Vagina (tissue), 2 donors: ENCODE results near the gene NEURL3. TPM values are rescaled to one million over a fixed set of nuclear protein-coding genes. Genes with fewer than 3 reads are reported as not detected.
A peak's percentile ranks its signal among the peaks of the same experiment; 100 is the strongest.

Experiments
- DNase-seq, 2 donors: peaks; one replicate each; pipeline ENCODE4 v3.0.0-alpha.2; 2017; ENCODE audit errors: extremely low spot score in 2 of 2
- H3K27ac ChIP-seq: fragments of 200-600 bp; sonication (generic); one replicate; pipeline ENCODE4 v1.5.1; 2019
- H3K27me3 ChIP-seq: fragments of 200-600 bp; sonication (generic); one replicate; pipeline ENCODE4 v1.5.1; 2019
- H3K36me3 ChIP-seq, 2 donors: fragments of 200-600 bp; sonication (generic); one replicate each; pipeline ENCODE4 v1.5.1; 2017 to 2019
- H3K4me1 ChIP-seq: fragments of 200-600 bp; sonication (generic); one replicate; pipeline ENCODE4 v1.5.1; 2019
- H3K4me3 ChIP-seq, 2 donors: fragments of 200-600 bp; sonication (generic); 1 replicate in 1 of 2; 2 replicates in 1 of 2; pipeline ENCODE4 v1.5.1; 2016 to 2019
- H3K9me3 ChIP-seq: fragments of 200-600 bp; sonication (generic); one replicate; pipeline ENCODE4 v1.5.1; 2019
- POLR2A ChIP-seq, 2 donors: fragments of 450-650 bp; IDR thresholded peaks; one replicate each; pipeline ENCODE4 v1.6.1; 2017; ENCODE audit warnings: antibody characterized with exemption in 2 of 2, mild to moderate bottlenecking in 2 of 2, moderate library complexity in 2 of 2
- POLR2AphosphoS5 ChIP-seq, 2 donors: sonication (generic); formaldehyde crosslinking; IDR thresholded peaks; one replicate each; pipeline ENCODE4 v1.9.0; 2017; ENCODE audit warnings: antibody characterized with exemption in 2 of 2, mild to moderate bottlenecking in 2 of 2, low read depth in 1 of 2; ENCODE audit not compliant: insufficient read depth in 1 of 2
- intact Hi-C: fragments of 100-400 bp; cut with DNase I; formaldehyde crosslinking; loops from one replicate; pipeline ENCODE4 v1.15.1; 2023
- total RNA-seq: library from RNA; depleted of rRNA; stranded (reverse); fragments of >200 nt; gene quantifications from one replicate; pipeline ENCODE4 v1.2.3, GENCODE V29; 2016
- TF ChIP-seq, protein P1 (sequence below), 3 experiments: fragments of 450-650 bp in 2 of 3; fragments of 200-600 bp in 1 of 3; sonication (generic) in 1 of 3; IDR thresholded peaks; one replicate each; pipeline ENCODE4 v1.5.1; 2017 to 2019; ENCODE audit warnings: antibody characterized with exemption in 3 of 3, mild to moderate bottlenecking in 2 of 3, moderate library complexity in 2 of 3

The NEURL3 gene
- total RNA-seq, 1 donor from 2014 or later: 2.5 TPM

DNA sequence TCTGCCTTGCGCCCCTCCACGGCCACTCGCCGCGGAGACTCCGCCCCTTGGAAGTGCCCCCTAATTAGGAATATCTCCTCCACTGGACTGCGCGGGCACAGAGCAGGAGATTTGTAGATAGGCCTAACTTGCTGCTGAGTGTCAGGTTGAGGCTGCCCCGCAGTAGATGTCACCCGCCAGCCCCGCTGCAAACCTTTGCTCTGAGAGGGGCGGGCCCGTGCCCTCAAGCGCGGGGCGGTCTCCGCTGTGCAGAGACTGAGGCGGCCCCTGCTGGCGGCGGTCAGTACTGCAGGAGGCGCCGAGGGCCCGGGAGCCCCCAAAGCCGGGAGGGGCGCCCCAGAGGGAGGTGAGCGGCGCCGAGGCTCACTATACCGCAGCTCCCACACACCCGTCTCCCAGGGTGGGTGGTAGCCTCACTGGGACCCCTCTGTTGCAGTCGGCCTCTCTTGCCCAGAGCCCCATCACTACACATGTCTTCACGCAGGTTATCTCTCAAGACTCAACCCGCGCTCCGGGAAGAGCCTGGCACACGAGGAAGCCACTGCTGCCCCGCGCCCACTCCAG, 2.9 kb upstream of the NEURL3 start:
- DNase-seq: peak; percentile 72 to 77
- TF ChIP-seq POLR2AphosphoS5 (IDR thresholded peaks at IDR 0.05; ENCODE audit: insufficient read depth in 1 of 2, low read depth in 1 of 2): peak in 1 of 2 donors; percentile 28
- no peak for TF ChIP-seq POLR2A (IDR thresholded peaks at IDR 0.05)
- TF ChIP-seq, protein P1, sequence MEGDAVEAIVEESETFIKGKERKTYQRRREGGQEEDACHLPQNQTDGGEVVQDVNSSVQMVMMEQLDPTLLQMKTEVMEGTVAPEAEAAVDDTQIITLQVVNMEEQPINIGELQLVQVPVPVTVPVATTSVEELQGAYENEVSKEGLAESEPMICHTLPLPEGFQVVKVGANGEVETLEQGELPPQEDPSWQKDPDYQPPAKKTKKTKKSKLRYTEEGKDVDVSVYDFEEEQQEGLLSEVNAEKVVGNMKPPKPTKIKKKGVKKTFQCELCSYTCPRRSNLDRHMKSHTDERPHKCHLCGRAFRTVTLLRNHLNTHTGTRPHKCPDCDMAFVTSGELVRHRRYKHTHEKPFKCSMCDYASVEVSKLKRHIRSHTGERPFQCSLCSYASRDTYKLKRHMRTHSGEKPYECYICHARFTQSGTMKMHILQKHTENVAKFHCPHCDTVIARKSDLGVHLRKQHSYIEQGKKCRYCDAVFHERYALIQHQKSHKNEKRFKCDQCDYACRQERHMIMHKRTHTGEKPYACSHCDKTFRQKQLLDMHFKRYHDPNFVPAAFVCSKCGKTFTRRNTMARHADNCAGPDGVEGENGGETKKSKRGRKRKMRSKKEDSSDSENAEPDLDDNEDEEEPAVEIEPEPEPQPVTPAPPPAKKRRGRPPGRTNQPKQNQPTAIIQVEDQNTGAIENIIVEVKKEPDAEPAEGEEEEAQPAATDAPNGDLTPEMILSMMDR (IDR thresholded peaks at IDR 0.05): peak; percentile 93 to 100 (median 98)
- H3K9me3 ChIP-seq: no peaks in the 10 kb centered on the region
- H3K4me1 ChIP-seq: peaks cover 24% of the 10 kb centered on the region
- H3K27ac ChIP-seq: no peak overlapping the region
- H3K4me3 ChIP-seq: peak overlapping the region; percentile 7 to 40
- H3K27me3 ChIP-seq: no peaks in the 10 kb centered on the region
- no peaks in the 10 kb centered on the region for H3K36me3 ChIP-seq
- intact Hi-C loops: loop anchor here (5.0 to 10.0 kb wide), 2 partner anchors 101 to 213 kb away; no protein-coding TSS in a partner anchor

DNA sequence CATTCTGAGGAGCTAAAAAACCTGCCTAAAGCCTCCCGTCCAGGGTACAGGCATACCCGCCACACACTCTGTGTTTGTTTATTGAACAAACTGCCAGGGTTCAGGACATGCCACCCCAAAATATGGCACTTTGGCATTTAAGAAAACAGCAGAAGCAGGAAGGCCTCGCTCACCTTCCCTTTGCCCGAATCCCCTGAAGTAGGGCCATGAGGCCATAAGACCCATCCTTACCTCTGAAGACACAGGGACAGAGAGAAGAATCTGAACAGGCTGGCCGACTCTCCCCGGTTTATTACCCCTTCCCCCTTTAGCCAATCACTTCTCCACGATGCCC, 1.7 kb upstream of the NEURL3 start:
- intact Hi-C loops: loop anchor here (5.0 to 10.0 kb wide), 2 partner anchors 100 to 212 kb away; no protein-coding TSS in a partner anchor
- no peaks in the 10 kb centered on the region for H3K9me3 ChIP-seq
- TF ChIP-seq POLR2A (IDR thresholded peaks at IDR 0.05): no peak
- no peak for TF ChIP-seq POLR2AphosphoS5 (IDR thresholded peaks at IDR 0.05; ENCODE audit: insufficient read depth in 1 of 2, low read depth in 1 of 2)
- TF ChIP-seq, protein P1 (IDR thresholded peaks at IDR 0.05): no peak
- H3K4me1 ChIP-seq: peaks cover 24% of the 10 kb centered on the region
- H3K27ac ChIP-seq: no peak overlapping the region
- H3K36me3 ChIP-seq: no peaks in the 10 kb centered on the region
- no peak for DNase-seq
- no peak overlapping the region for H3K4me3 ChIP-seq
- no peaks in the 10 kb centered on the region for H3K27me3 ChIP-seq

DNA sequence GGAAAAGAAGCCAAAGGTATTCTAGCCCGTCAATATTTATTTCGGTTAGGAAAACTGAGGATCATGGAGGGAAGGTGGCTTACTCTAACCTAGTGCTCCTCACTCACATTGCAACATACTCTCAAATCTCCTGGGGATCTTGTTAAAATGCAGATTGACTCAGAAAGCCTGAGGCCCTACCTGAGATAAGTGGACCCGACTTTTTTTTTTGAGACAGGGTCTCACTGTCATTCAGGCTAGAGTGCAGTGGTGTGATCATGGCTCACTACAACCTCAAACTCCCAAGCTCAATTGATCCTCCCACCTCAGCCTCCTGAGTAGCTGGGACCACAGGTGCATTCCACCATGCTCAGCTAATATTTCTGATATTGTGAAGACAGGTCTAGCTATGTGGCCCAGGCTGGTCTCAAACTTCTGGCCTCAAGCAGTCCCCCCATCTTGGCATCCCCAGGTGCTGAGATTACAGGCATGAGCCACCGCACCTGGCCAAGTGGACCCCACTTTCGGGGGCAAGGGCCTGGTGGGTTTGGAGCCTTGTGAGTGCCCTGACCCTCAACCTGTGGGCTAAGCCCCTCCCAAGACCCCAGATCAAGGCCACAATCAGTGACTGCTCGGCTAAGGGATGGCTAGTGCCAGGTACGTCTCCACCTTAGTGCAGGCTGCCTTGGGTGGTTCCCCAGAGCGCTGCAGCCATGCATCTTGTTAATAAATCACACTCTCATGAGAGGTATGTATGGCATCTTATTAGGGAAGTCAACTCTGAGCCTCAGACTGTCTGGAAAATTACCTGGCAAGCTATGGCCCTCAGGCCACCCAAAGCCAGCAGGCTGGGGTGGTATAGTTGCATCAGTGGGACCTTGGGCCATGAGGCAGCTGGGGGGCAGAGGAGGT, 1.1 kb upstream of the NEURL3 start:
- TF ChIP-seq POLR2AphosphoS5 (IDR thresholded peaks at IDR 0.05; ENCODE audit: insufficient read depth in 1 of 2, low read depth in 1 of 2) (no peak), POLR2A (IDR thresholded peaks at IDR 0.05) (no peak)
- TF ChIP-seq, protein P1 (IDR thresholded peaks at IDR 0.05): no peak

DNA sequence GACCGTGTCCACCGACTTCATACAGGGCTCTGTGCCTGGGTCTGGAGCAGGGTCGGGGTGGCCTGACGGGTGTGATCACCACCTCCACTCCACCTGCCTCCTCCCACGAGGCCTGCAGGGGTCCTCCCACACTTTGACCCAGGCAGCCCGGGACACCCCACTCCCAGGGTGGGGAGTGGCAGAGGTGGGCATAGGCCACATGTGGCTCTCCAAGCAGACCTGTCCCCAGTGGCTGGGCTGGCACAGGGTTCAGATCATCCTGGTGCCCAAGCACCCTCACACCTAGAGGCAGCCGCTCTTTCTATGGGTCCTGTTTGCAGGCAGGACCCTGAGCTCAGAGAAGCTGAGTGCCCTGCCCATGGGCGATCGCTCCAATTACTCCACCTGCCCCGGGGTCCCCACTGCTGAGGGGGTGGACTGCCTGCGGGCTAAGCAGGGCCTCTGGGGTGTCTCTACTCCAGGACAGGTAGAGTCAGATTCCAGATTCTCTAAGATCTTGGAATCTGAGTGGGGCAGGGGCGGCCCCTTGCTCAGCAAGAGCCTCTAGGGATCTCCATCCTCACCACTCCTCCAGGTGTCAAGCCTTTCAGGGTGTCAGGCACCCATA, 1.4 kb downstream of the NEURL3 start:
- no peak overlapping the region for H3K4me3 ChIP-seq
- TF ChIP-seq POLR2A (IDR thresholded peaks at IDR 0.05) (no peak), POLR2AphosphoS5 (IDR thresholded peaks at IDR 0.05; ENCODE audit: insufficient read depth in 1 of 2, low read depth in 1 of 2) (no peak)
- TF ChIP-seq, protein P1 (IDR thresholded peaks at IDR 0.05): no peak
- H3K9me3 ChIP-seq: no peaks in the 10 kb centered on the region
- DNase-seq: peak in 1 of 2 donors; percentile 72
- intact Hi-C loops: loop anchor here (10.0 kb wide), 1 partner anchor 209 kb away; no protein-coding TSS in a partner anchor
- no peak overlapping the region for H3K27ac ChIP-seq
- peaks cover 13% of the 10 kb centered on the region for H3K4me1 ChIP-seq
- H3K36me3 ChIP-seq: no peaks in the 10 kb centered on the region
- H3K27me3 ChIP-seq: peaks cover 5% of the 10 kb centered on the region

More for the DNA sequence above, 1.1 kb upstream of the NEURL3 start:
- H3K4me3 ChIP-seq: no peak overlapping the region
- H3K36me3 ChIP-seq: no peaks in the 10 kb centered on the region
- peaks cover 24% of the 10 kb centered on the region for H3K4me1 ChIP-seq
- no peaks in the 10 kb centered on the region for H3K9me3 ChIP-seq
- H3K27ac ChIP-seq: no peak overlapping the region
- no peaks in the 10 kb centered on the region for H3K27me3 ChIP-seq
- intact Hi-C loops: loop anchor here (5.0 to 10.0 kb wide), 2 partner anchors 99 to 211 kb away; no protein-coding TSS in a partner anchor
- peak; percentile 79 to 93 for DNase-seq
